GM23248 (cell line): ENCODE data around the gene SYK.

Source experiments
- EZH2 ChIP-seq: fragments of 200-600 bp; sonication (generic); IDR thresholded peaks from 2 replicates; pipeline ENCODE4 v1.6.1; 2018; ENCODE audit warnings: antibody characterized with exemption, mild to moderate bottlenecking; ENCODE audit not compliant: insufficient read depth, poor library complexity, severe bottlenecking
- EZH2phosphoT487 ChIP-seq: fragments of 200-600 bp; sonication (generic); IDR thresholded peaks from 2 replicates; pipeline ENCODE4 v1.6.1; 2018; ENCODE audit warnings: antibody characterized with exemption, moderate library complexity, mild to moderate bottlenecking, low read depth; ENCODE audit not compliant: insufficient read depth

- TF ChIP-seq EZH2phosphoT487 (no peak), EZH2 (no peak)
Observed at GRCh38 chr9:90929626-90930025, 128.0 kb downstream of the SYK start.
